Esophagus (tissue), 2 donors: ENCODE data around the gene NOD1. TPM values are rescaled to one million over a fixed set of nuclear protein-coding genes. Genes with fewer than 3 reads are reported as not detected.

Experiments used
- H3K27ac ChIP-seq, 2 donors: one replicate each; pipeline ENCODE4 v1.5.1; 2013; ENCODE audit warnings: low read depth in 2 of 2, mild to moderate bottlenecking in 2 of 2, inconsistent platforms in 1 of 2, low read length in 1 of 2, moderate library complexity in 1 of 2
- H3K27me3 ChIP-seq, 2 donors: one replicate each; pipeline ENCODE4 v1.6.1; 2013; ENCODE audit warnings: low read length in 2 of 2, control low read depth in 1 of 2, mild to moderate bottlenecking in 1 of 2; ENCODE audit not compliant: insufficient read depth in 2 of 2, control insufficient read depth in 1 of 2
- H3K36me3 ChIP-seq, 2 donors: one replicate each; pipeline ENCODE4 v1.6.1; 2013; ENCODE audit warnings: low read length in 1 of 2; ENCODE audit not compliant: control insufficient read depth in 2 of 2, insufficient read depth in 2 of 2
- H3K4me1 ChIP-seq, 2 donors: one replicate each; pipeline ENCODE4 v1.6.1; 2013; ENCODE audit warnings: low read length in 1 of 2; ENCODE audit not compliant: control insufficient read depth in 2 of 2, insufficient read depth in 2 of 2
- H3K4me3 ChIP-seq, 2 donors: one replicate each; pipeline ENCODE4 v1.5.1; 2013; ENCODE audit warnings: low read length in 2 of 2, mild to moderate bottlenecking in 2 of 2, low read depth in 1 of 2, moderate library complexity in 1 of 2
- H3K9me3 ChIP-seq, 2 donors: one replicate each; pipeline ENCODE4 v1.6.1; 2013; ENCODE audit warnings: mild to moderate bottlenecking in 2 of 2, low read depth in 1 of 2, low read length in 1 of 2, moderate library complexity in 1 of 2; ENCODE audit not compliant: control insufficient read depth in 2 of 2, insufficient read depth in 1 of 2
- WGBS, 2 donors: extraction: QIAGEN DNeasy Blood & Tissue Kit; methylation state at CpG; one replicate each; pipeline ENCODE4 v1.1.7; 2013; 5-methylcytosine and 5-hydroxymethylcytosine counted together
- polyA plus RNA-seq, 2 donors: library from polyadenylated mRNA; stranded (reverse); fragments of 200-250 nt; gene quantifications; one replicate each; pipeline ENCODE4 v1.2.3, GENCODE V29; 2013
- donor health status: healthy with polysubstance abuse.
- donor health status: Bipolar disorder and iron deficiency.

Gene NOD1
- polyA plus RNA-seq, 2 donors, result 5.0 to 6.1 TPM

GRCh38 chr7:30472081-30472783, 6.4 kb downstream of the NOD1 start:
- Histone ChIP-seq H3K36me3 (no peaks in the 10 kb centered on the region), H3K4me1 (peaks cover 14 to 15% of the 10 kb centered on the region in 2 donors), H3K9me3 (no peaks in the 10 kb centered on the region), H3K4me3 (no peak overlapping the region), H3K27me3 (no peaks in the 10 kb centered on the region), H3K27ac (peak overlapping the region; percentile 1 to 68)
- 61 to 71% methylated on average over 4 of the region's 4 CpGs for WGBS, 2 donors

DNA sequence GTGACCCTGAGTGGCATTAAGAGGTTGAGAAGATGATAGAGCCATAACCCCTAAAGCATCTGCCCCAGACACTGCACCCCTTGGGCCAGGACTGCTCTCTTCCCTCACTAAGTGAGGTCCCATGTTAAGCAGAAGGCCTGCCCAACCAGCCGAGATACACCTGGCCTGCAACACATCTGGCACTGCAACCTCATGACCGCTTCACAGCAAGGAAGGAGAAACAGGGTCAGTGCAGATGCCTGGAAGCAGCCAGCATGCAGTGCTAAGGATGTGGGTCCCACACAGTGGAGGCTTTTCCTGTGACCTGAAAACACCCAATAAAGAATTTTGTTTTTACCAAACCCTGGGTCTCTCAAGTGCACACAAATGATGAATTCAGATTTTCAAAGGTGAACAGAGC, 7.4 kb downstream of the NOD1 start:
- H3K27ac ChIP-seq, result peak overlapping the region; percentile 44 to 74
- H3K4me1 ChIP-seq, result peaks cover 10 to 14% of the 10 kb centered on the region in 2 donors
- no peaks in the 10 kb centered on the region for H3K27me3 ChIP-seq
- 43 to 45% methylated on average over 2 of the region's 2 CpGs for WGBS, 2 donors
- H3K9me3 ChIP-seq, result no peaks in the 10 kb centered on the region
- H3K4me3 ChIP-seq, result no peak overlapping the region
- H3K36me3 ChIP-seq, result no peaks in the 10 kb centered on the region

- H3K9me3 ChIP-seq, result no peaks in the 10 kb centered on the region
- H3K27me3 ChIP-seq, result no peaks in the 10 kb centered on the region
- peaks cover 9 to 14% of the 10 kb centered on the region in 2 donors for H3K4me1 ChIP-seq
- 17 to 32% methylated on average over 6 of the region's 6 CpGs for WGBS, 2 donors
- H3K4me3 ChIP-seq, result no peak overlapping the region
- no peaks in the 10 kb centered on the region for H3K36me3 ChIP-seq
- peak overlapping the region; percentile 74 to 82 for H3K27ac ChIP-seq
These were observed 7.8 kb downstream of the NOD1 start for GRCh38 chr7:30470771-30471170.

DNA sequence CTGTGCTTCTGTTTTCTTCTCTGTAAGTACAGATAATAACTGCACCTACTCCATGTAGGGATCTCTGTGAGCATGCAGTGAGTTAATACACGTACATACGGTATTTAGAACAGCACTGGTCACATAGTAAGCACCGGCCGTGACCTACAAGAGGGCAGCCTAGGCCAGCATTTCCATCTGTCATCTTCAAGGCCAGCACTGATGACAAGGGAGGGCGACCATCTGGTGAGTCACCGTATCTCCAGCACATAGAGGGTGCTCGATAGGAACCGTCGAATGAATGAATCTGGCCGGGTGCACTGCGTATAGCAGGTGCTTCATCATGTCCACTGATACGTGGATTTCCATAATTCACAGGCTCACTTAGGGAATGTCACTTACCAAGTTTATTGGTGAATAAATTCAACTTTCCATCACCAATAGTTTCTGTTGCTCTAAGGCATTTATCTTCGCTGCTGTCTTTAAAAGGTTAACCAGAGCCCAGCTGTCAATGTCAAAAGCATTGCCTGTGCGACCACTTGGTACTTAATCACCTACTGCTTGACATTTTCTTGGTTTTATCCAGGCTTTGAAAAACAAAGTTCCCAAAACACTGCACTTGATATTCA, 8.3 kb downstream of the NOD1 start:
- WGBS, 2 donors, result 53 to 55% methylated on average over 14 of the region's 14 CpGs
- H3K9me3 ChIP-seq, result no peaks in the 10 kb centered on the region
- peak overlapping the region; percentile 81 to 82 for H3K27ac ChIP-seq
- no peak overlapping the region for H3K4me3 ChIP-seq
- H3K4me1 ChIP-seq, result peaks cover 6 to 13% of the 10 kb centered on the region in 2 donors
- H3K27me3 ChIP-seq, result no peaks in the 10 kb centered on the region
- no peaks in the 10 kb centered on the region for H3K36me3 ChIP-seq

DNA sequence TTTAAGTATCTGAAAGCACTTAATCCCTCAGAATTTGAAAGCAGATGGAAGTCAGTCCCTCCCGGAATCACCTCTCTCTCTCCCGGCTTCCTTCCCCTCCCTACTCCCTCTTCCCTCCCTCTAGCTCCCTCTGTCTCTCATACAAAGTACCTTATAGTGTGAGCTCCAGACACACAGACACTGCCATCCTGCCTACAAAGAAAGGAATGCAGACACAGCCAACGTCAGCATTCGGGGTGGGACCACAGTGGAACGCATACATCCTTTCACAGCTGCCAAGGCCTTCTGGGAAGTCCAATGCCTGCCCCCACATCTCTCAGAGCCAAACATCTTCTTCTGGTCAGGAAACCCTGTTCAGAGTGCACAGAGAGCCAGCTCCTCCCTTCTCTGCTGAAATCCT, 9.3 kb downstream of the NOD1 start:
- WGBS, 2 donors, result 29 to 34% methylated on average over 5 of the region's 5 CpGs
- H3K9me3 ChIP-seq, result no peaks in the 10 kb centered on the region
- no peak overlapping the region for H3K4me3 ChIP-seq
- H3K27ac ChIP-seq, result peak overlapping the region; percentile 81 to 82
- no peaks in the 10 kb centered on the region for H3K27me3 ChIP-seq
- no peaks in the 10 kb centered on the region for H3K36me3 ChIP-seq
- H3K4me1 ChIP-seq, result peaks cover 6 to 10% of the 10 kb centered on the region in 2 donors

DNA sequence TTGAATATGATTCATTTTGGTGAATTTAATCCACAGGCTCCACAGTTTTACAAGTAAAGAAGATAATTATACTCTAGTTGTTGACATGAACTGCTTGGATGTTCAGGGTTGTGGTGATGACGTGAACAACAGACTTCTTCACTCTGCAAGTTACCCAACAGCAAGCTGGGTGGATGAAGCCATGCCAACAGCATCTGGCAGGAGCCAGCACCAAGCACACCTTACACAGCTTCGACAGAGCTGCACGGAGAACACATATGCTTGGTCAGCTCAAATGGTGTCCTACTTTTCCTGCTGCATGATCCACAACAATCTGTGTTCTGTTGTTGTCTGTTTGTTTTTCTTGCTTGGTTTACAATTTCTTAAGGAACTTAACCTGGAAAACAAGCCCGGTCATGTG, 9.8 kb downstream of the NOD1 start:
- Histone ChIP-seq H3K4me1 (peaks cover 5 to 12% of the 10 kb centered on the region in 2 donors), H3K27ac (peak overlapping the region; percentile 81 to 82), H3K9me3 (no peaks in the 10 kb centered on the region), H3K36me3 (no peaks in the 10 kb centered on the region), H3K4me3 (no peak overlapping the region), H3K27me3 (no peaks in the 10 kb centered on the region)
- WGBS, 2 donors, result 53 to 70% methylated on average over 4 of the region's 4 CpGs

DNA sequence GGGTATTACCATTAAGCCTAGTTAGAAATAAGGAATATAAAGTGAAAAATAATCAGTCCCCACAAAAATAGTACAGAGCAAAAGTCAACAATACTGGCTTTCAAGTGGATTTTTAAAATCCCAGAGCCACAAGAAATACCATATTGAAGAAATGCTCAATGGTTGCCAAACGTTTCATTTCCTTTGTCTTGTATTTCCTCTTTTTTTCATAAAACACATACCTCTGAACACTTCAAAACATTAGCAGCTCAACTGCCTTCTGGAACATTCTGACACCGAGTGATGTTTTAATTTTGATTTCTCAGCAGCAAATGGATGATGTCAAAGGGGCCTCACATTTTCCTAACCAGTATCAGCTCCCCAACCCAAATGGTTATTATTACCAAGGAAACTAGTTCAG, 10.5 kb downstream of the NOD1 start:
- Histone ChIP-seq H3K27ac (peak overlapping the region in 1 of 2 donors; percentile 25), H3K4me3 (no peak overlapping the region), H3K36me3 (no peaks in the 10 kb centered on the region), H3K27me3 (no peaks in the 10 kb centered on the region), H3K9me3 (no peaks in the 10 kb centered on the region), H3K4me1 (peaks cover 5 to 12% of the 10 kb centered on the region in 2 donors)
- 52 to 54% methylated on average over 2 of the region's 2 CpGs for WGBS, 2 donors

DNA sequence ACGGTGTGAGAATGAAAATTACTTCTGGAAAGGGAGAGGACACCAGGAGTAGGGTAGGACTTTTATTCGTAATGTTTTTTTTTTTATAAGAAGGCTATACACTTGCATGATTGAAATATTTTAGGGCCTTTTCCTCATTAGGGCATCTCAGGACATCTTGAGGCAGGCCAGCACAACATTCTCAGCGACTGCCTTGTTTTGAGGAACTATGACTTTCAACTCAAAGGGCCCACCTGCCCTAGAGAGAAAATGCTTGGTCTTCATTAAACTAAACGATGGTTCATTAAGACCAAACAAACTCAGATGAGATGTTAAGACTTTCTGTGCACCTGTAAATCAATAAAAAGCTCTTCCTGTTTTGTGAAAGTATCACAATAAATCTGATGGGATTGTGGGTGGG, 11.3 kb downstream of the NOD1 start:
- Histone ChIP-seq H3K4me3 (no peak overlapping the region), H3K27me3 (no peaks in the 10 kb centered on the region), H3K27ac (no peak overlapping the region), H3K4me1 (peaks cover 5 to 12% of the 10 kb centered on the region in 2 donors), H3K36me3 (no peaks in the 10 kb centered on the region), H3K9me3 (no peaks in the 10 kb centered on the region)
- 87 to 91% methylated on average over 4 of the region's 4 CpGs for WGBS, 2 donors

DNA sequence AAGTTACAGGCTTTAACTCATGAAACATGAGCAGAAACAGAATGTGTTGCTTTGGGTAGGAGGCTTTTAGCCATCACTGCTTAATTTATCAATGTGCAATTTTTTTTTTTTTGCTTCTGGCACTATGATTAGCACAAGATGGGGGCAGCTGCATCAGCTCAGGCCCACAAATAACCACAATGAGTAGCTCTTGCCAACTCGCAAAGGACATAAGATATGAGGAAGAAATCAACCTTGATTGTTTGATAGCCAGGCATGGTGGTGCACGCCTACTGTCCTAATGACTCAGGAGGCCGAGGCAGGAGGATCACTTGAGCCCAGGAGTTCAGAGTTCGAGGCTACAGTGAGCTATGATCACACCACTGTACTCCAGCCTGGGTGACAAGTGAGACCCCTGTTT, 12.3 kb downstream of the NOD1 start:
- no peak overlapping the region for H3K27ac ChIP-seq

GRCh38 chr7:30465811-30466180, 12.8 kb downstream of the NOD1 start:
- H3K4me1 ChIP-seq, result peaks cover 2 to 7% of the 10 kb centered on the region in 2 donors
- peak overlapping the region; percentile 6 to 51 for H3K27ac ChIP-seq
- no peak overlapping the region for H3K4me3 ChIP-seq
- no peaks in the 10 kb centered on the region for H3K9me3 ChIP-seq
- no peaks in the 10 kb centered on the region for H3K36me3 ChIP-seq
- no peaks in the 10 kb centered on the region for H3K27me3 ChIP-seq
- WGBS, 2 donors, result 73 to 82% methylated on average over 2 of the region's 2 CpGs

More for the DNA sequence above, 12.3 kb downstream of the NOD1 start:
- WGBS, 2 donors, result 80 to 89% methylated on average over 4 of the region's 4 CpGs
- Histone ChIP-seq H3K9me3 (no peaks in the 10 kb centered on the region), H3K36me3 (no peaks in the 10 kb centered on the region), H3K4me3 (no peak overlapping the region), H3K4me1 (peaks cover 5 to 12% of the 10 kb centered on the region in 2 donors), H3K27me3 (no peaks in the 10 kb centered on the region)
